Measurements from ENCODE around the gene CCT3. TPM values are rescaled to one million over a fixed set of nuclear protein-coding genes. Genes with fewer than 3 reads are reported as not detected.

Gene CCT3
- total RNA-seq, 1 donor from 2014 or later, result 186 TPM

- no peak for DNase-seq (ENCODE audit: extremely low spot score in 2 of 2)
- Histone ChIP-seq H3K4me3 (no peak overlapping the region), H3K27ac (no peak overlapping the region), H3K36me3 (peaks cover 0 to 79% of the 10 kb centered on the region in 2 donors), H3K27me3 (no peaks in the 10 kb centered on the region), H3K9me3 (no peaks in the 10 kb centered on the region), H3K4me1 (no peaks in the 10 kb centered on the region)
- TF ChIP-seq POLR2AphosphoS5 (IDR thresholded peaks at IDR 0.05; ENCODE audit: insufficient read depth in 1 of 2, low read depth in 1 of 2) (no peak), CTCF (IDR thresholded peaks at IDR 0.05) (no peak), POLR2A (IDR thresholded peaks at IDR 0.05) (no peak)
- intact Hi-C loops (cut with DNase I), result no loop called here
Measured at GRCh38 chr1:156270314-156270713, 67.8 kb downstream of the CCT3 start.

GRCh38 chr1:156268336-156268735 lies 69.8 kb downstream of the CCT3 start:
- Histone ChIP-seq H3K4me1 (no peaks in the 10 kb centered on the region), H3K27ac (no peak overlapping the region), H3K27me3 (no peaks in the 10 kb centered on the region), H3K4me3 (no peak overlapping the region), H3K9me3 (no peaks in the 10 kb centered on the region), H3K36me3 (peaks cover 0 to 74% of the 10 kb centered on the region in 2 donors)
- intact Hi-C loops (cut with DNase I), result no loop called here
- TF ChIP-seq POLR2A (IDR thresholded peaks at IDR 0.05) (no peak), CTCF (IDR thresholded peaks at IDR 0.05) (no peak), POLR2AphosphoS5 (IDR thresholded peaks at IDR 0.05; ENCODE audit: insufficient read depth in 1 of 2, low read depth in 1 of 2) (no peak)
- no peak for DNase-seq (ENCODE audit: extremely low spot score in 2 of 2)

GRCh38 chr1:156266051-156266450 lies 72.0 kb downstream of the CCT3 start:
- Histone ChIP-seq H3K4me1 (no peaks in the 10 kb centered on the region), H3K27ac (no peak overlapping the region), H3K36me3 (peaks cover 3 to 68% of the 10 kb centered on the region in 2 donors), H3K9me3 (no peaks in the 10 kb centered on the region), H3K27me3 (no peaks in the 10 kb centered on the region), H3K4me3 (no peak overlapping the region)
- TF ChIP-seq POLR2A (IDR thresholded peaks at IDR 0.05) (no peak), CTCF (IDR thresholded peaks at IDR 0.05) (no peak), POLR2AphosphoS5 (IDR thresholded peaks at IDR 0.05; ENCODE audit: insufficient read depth in 1 of 2, low read depth in 1 of 2) (no peak)
- intact Hi-C loops (cut with DNase I), result no loop called here
- DNase-seq (ENCODE audit: extremely low spot score in 2 of 2), result no peak

GRCh38 chr1:156263288-156263655 lies 74.8 kb downstream of the CCT3 start:
- Histone ChIP-seq H3K4me1 (no peaks in the 10 kb centered on the region), H3K27me3 (no peaks in the 10 kb centered on the region), H3K9me3 (no peaks in the 10 kb centered on the region), H3K36me3 (peaks cover 3 to 89% of the 10 kb centered on the region in 2 donors), H3K4me3 (no peak overlapping the region), H3K27ac (no peak overlapping the region)
- DNase-seq (ENCODE audit: extremely low spot score in 2 of 2), result no peak
- intact Hi-C loops (cut with DNase I), result no loop called here
- TF ChIP-seq POLR2A (IDR thresholded peaks at IDR 0.05) (no peak), CTCF (IDR thresholded peaks at IDR 0.05) (no peak), POLR2AphosphoS5 (IDR thresholded peaks at IDR 0.05; ENCODE audit: insufficient read depth in 1 of 2, low read depth in 1 of 2) (no peak)

- Histone ChIP-seq H3K4me3 (no peak overlapping the region), H3K36me3 (peaks cover 3 to 89% of the 10 kb centered on the region in 2 donors), H3K4me1 (no peaks in the 10 kb centered on the region), H3K27me3 (no peaks in the 10 kb centered on the region), H3K9me3 (no peaks in the 10 kb centered on the region), H3K27ac (no peak overlapping the region)
- no peak for DNase-seq (ENCODE audit: extremely low spot score in 2 of 2)
- peak in 1 of 2 donors; percentile 8 for TF ChIP-seq POLR2AphosphoS5 (IDR thresholded peaks at IDR 0.05; ENCODE audit: insufficient read depth in 1 of 2, low read depth in 1 of 2)
- no peak for TF ChIP-seq CTCF (IDR thresholded peaks at IDR 0.05)
- intact Hi-C loops (cut with DNase I), result no loop called here
Measured at GRCh38 chr1:156262461-156263287, 75.4 kb downstream of the CCT3 start.

All from vagina (tissue), 2 donors.